ENCODE data around the gene EPB41L4B.
A peak's percentile ranks its signal among the peaks of the same experiment; 100 is the strongest.

Gene EPB41L4B

GRCh38 chr9:109321727-109322126 is 868 bp upstream of the EPB41L4B start:
- Histone ChIP-seq H3K9ac (ENCODE audit: low read length) (no peak overlapping the region), H4K20me1 (ENCODE audit: insufficient read depth, low read length) (peaks cover 16% of the 10 kb centered on the region; the same call in 1 of the 2 replicates), H3K36me3 (replicated peaks; ENCODE audit: low read depth, low read length) (no peaks in the 10 kb centered on the region), H3K79me2 (ENCODE audit: low read length) (peaks cover 33% of the 10 kb centered on the region), H3K27ac (ENCODE audit: low read length) (no peak overlapping the region), H3K4me3 (ENCODE audit: low read length) (no peak overlapping the region), H3K9me3 (ENCODE audit: insufficient read depth, low read length) (no peaks in the 10 kb centered on the region), H3K27me3 (ENCODE audit: low read depth, low read length) (0 out of 2 replicates have a peak, but pooled peaks cover 3% of the 10 kb centered on the region), H2AFZ (ENCODE audit: low read depth, low read length) (no peak overlapping the region), H3K4me2 (ENCODE audit: low read length) (peak overlapping the region; percentile 99), H3K4me1 (ENCODE audit: low read length) (peaks cover 26% of the 10 kb centered on the region)
- no peak for TF ChIP-seq EZH2phosphoT487 (IDR thresholded peaks at IDR 0.05; ENCODE audit: low read depth)
- TF ChIP-seq, protein P1, sequence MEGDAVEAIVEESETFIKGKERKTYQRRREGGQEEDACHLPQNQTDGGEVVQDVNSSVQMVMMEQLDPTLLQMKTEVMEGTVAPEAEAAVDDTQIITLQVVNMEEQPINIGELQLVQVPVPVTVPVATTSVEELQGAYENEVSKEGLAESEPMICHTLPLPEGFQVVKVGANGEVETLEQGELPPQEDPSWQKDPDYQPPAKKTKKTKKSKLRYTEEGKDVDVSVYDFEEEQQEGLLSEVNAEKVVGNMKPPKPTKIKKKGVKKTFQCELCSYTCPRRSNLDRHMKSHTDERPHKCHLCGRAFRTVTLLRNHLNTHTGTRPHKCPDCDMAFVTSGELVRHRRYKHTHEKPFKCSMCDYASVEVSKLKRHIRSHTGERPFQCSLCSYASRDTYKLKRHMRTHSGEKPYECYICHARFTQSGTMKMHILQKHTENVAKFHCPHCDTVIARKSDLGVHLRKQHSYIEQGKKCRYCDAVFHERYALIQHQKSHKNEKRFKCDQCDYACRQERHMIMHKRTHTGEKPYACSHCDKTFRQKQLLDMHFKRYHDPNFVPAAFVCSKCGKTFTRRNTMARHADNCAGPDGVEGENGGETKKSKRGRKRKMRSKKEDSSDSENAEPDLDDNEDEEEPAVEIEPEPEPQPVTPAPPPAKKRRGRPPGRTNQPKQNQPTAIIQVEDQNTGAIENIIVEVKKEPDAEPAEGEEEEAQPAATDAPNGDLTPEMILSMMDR (IDR thresholded peaks at IDR 0.05; ENCODE audit: low read depth, low read length) = no peak

- H3K4me2 ChIP-seq (ENCODE audit: low read length) = no peak overlapping the region
- H3K27ac ChIP-seq (ENCODE audit: low read length) = no peak overlapping the region
- no peak for TF ChIP-seq EZH2phosphoT487 (IDR thresholded peaks at IDR 0.05; ENCODE audit: low read depth)
- TF ChIP-seq, protein P1 (IDR thresholded peaks at IDR 0.05; ENCODE audit: low read depth, low read length) = no peak
Measured at GRCh38 chr9:109320331-109320741, 523 bp downstream of the EPB41L4B start.

GRCh38 chr9:109319626-109320241 is 1.1 kb downstream of the EPB41L4B start:
- 0 out of 2 replicates have a peak, but pooled peaks cover 3% of the 10 kb centered on the region for H3K27me3 ChIP-seq (ENCODE audit: low read depth, low read length)
- peak overlapping the region; percentile 96 for H3K4me3 ChIP-seq (ENCODE audit: low read length)
- no peak for TF ChIP-seq EZH2phosphoT487 (IDR thresholded peaks at IDR 0.05; ENCODE audit: low read depth)
- TF ChIP-seq, protein P1 (IDR thresholded peaks at IDR 0.05; ENCODE audit: low read depth, low read length) = peak; percentile 8; the same call in 1 of the 2 replicates
- peak overlapping the region; percentile 12; the same call in 1 of the 2 replicates for H2AFZ ChIP-seq (ENCODE audit: low read depth, low read length)
- peaks cover 33% of the 10 kb centered on the region for H4K20me1 ChIP-seq (ENCODE audit: insufficient read depth, low read length)
- H3K79me2 ChIP-seq (ENCODE audit: low read length) = peaks cover 48% of the 10 kb centered on the region
- H3K36me3 ChIP-seq (replicated peaks; ENCODE audit: low read depth, low read length) = no peaks in the 10 kb centered on the region
- no peak overlapping the region for H3K27ac ChIP-seq (ENCODE audit: low read length)
- H3K4me1 ChIP-seq (ENCODE audit: low read length) = peaks cover 23% of the 10 kb centered on the region
- peak overlapping the region; percentile 60 for H3K9ac ChIP-seq (ENCODE audit: low read length)
- no peaks in the 10 kb centered on the region for H3K9me3 ChIP-seq (ENCODE audit: insufficient read depth, low read length)
- peak overlapping the region; percentile 96 for H3K4me2 ChIP-seq (ENCODE audit: low read length)

More at GRCh38 chr9:109320331-109320741, 523 bp downstream of the EPB41L4B start:
- H3K36me3 ChIP-seq (replicated peaks; ENCODE audit: low read depth, low read length) = no peaks in the 10 kb centered on the region
- H3K9ac ChIP-seq (ENCODE audit: low read length) = no peak overlapping the region
- H3K4me3 ChIP-seq (ENCODE audit: low read length) = peak overlapping the region; percentile 96
- peaks cover 24% of the 10 kb centered on the region for H3K4me1 ChIP-seq (ENCODE audit: low read length)
- H2AFZ ChIP-seq (ENCODE audit: low read depth, low read length) = no peak overlapping the region
- H3K27me3 ChIP-seq (ENCODE audit: low read depth, low read length) = 0 out of 2 replicates have a peak, but pooled peaks cover 3% of the 10 kb centered on the region
- peaks cover 27% of the 10 kb centered on the region for H4K20me1 ChIP-seq (ENCODE audit: insufficient read depth, low read length)
- no peaks in the 10 kb centered on the region for H3K9me3 ChIP-seq (ENCODE audit: insufficient read depth, low read length)
- peaks cover 42% of the 10 kb centered on the region for H3K79me2 ChIP-seq (ENCODE audit: low read length)

DNA sequence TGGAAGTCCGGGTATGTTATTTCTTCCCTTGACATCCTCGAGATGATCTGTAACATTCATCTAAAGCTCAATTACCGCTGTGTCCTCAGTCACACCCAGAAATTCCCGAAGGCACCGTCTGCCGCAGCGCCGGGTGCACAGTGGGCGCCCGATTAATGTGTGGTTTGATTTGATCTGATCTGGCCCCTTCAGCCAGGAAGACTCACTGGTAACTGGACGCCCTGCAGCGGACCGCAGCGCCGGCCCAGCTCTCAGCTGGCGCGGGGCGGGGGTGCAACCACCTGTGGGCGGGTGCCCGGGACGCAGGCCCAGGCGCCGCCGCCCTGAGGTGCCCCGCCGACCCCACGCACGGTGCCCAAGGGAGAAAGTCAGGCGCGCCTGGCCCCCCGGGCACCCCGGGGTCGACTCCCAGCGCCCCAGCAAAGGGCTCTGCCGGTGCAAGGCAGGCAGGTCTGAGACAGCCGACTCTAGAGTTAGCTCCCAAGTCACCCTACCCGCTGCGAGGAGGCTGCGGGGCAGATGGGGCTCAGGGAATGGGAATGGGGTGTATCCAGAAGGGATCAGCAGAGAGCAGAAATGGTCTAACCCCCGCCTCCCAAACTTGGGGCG is 1.7 kb downstream of the EPB41L4B start:
- H2AFZ ChIP-seq (ENCODE audit: low read depth, low read length) = no peak overlapping the region

More for the DNA sequence above, 1.7 kb downstream of the EPB41L4B start:
- H3K4me2 ChIP-seq (ENCODE audit: low read length) = peak overlapping the region; percentile 96
- no peaks in the 10 kb centered on the region for H3K36me3 ChIP-seq (replicated peaks; ENCODE audit: low read depth, low read length)
- 0 out of 2 replicates have a peak, but pooled peaks cover 3% of the 10 kb centered on the region for H3K27me3 ChIP-seq (ENCODE audit: low read depth, low read length)
- peaks cover 37% of the 10 kb centered on the region for H4K20me1 ChIP-seq (ENCODE audit: insufficient read depth, low read length)
- peak overlapping the region; percentile 96 for H3K4me3 ChIP-seq (ENCODE audit: low read length)
- no peak for TF ChIP-seq EZH2phosphoT487 (IDR thresholded peaks at IDR 0.05; ENCODE audit: low read depth)
- TF ChIP-seq, protein P1 (IDR thresholded peaks at IDR 0.05; ENCODE audit: low read depth, low read length) = no peak
- H3K9ac ChIP-seq (ENCODE audit: low read length) = peak overlapping the region; percentile 60
- peaks cover 54% of the 10 kb centered on the region for H3K79me2 ChIP-seq (ENCODE audit: low read length)
- peaks cover 28% of the 10 kb centered on the region for H3K4me1 ChIP-seq (ENCODE audit: low read length)
- no peak overlapping the region for H3K27ac ChIP-seq (ENCODE audit: low read length)
- H3K9me3 ChIP-seq (ENCODE audit: insufficient read depth, low read length) = no peaks in the 10 kb centered on the region
